Mucosa of gallbladder (tissue), 1 donor: ENCODE results near the gene PRKG1. TPM values are rescaled to one million over a fixed set of nuclear protein-coding genes. Genes with fewer than 3 reads are reported as not detected.
"Not testable (repeated sequence)": the region's sequence is repeated elsewhere in the genome, so short reads cannot be mapped to it uniquely, and the experiment has no call there.

Experiments
- DNase-seq: peaks from one replicate; pipeline ENCODE4 v3.0.0-alpha.2; 2020; ENCODE audit warnings: low spot score
- total RNA-seq: library from RNA; stranded (reverse); gene quantifications from one replicate; pipeline ENCODE4 v1.2.1, GENCODE V29; 2021
- donor health status: DM: no; HTN: no; CAD: no.

Gene PRKG1
- total RNA-seq, 1 donor from 2014 or later, result 28.3 TPM

DNA sequence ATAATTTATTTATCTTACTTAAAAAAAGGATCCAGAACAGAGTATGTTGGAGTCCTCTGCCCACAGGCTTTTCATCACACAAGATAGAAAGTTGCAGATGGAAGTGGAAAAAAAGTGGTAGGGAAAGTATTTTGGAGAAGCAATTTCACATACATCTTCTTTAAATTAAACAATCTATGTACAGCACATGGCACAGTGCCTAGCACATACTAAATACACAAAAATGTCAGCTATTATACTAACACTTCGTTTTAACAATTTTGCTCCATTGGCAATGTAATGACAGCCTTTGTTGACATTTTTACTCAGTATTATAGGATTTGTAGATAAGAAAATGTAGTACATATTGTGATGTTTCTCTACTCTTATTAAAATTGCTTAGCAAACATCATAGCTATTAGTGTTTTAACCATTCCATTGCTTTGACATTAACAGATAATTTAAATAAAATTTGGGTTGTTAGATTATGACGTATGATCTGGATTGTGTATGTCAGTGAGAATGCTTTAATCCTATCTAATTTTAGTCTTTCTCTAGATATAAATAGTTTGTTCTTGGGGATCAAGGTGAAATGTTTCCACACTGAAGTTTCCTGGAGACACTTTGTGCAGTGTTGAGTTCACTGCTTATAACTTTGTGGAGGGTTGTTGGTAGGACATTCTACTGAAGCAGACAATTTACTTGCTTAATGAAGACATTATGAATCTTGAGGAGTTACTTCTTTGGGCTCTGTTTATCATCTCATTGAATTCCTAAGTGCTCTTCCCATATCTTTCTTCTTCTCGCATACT, 1037.0 kb downstream of the PRKG1 start:
- no peak for DNase-seq

DNA sequence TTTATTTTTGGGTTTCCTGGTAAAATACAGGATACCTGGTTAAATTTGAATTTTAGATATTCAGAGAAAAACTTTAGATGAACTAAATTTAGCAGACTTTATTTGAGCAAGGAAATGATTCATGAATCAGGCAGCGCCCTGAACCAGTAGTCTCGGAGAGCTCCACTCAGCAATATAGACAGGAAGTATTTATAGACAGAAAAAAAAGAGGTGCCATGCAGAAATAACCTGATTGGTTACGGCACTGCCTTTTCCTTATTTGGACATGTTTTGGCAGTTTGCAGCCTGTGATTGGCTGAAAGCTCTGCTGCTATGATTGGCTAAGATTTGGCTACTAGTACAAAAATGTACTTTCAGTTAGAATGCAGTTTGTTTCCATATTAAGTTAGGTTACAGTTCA, 1041.5 kb downstream of the PRKG1 start:
- no peak for DNase-seq

DNA sequence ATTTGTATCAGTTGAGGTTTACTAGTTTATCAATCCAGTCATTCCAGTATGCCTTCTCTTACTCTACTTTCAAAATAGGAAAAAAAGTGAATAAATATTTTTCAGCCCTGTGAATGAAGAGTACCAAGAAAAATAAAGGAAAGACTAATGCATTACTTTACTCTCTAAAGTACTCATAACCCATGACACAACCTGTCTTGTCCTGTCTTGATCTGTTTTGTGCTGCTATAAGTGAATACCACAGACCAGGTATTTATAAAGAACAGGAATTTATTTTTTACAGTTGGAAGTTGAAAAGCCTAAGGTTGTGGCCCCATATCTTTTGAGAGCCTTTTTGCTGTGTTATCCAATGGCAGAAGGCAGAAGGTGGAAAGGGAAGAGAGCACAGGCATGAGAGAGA, 1045.2 kb downstream of the PRKG1 start:
- DNase-seq, result no peak

DNA sequence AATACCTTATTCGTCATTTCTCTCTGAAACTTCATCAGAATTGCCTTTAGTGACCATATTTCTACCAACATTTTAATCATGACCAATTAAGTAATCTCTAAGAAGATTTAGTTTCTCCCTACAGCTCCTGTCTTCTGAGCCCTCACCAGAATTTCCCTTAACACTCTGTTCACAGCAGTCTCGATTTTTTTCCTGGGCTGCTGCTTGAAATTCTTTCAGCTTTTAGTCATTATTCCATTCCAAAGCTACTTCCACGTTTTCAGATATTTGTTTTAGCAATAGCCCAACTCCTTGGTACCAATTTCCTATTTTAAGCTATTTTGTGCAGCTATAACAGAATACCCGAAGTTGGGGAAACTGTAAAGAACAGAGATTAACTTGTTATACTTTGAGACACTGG, 1047.4 kb downstream of the PRKG1 start:
- no peak for DNase-seq

GRCh38 chr10:52128056-52128683, 1053.9 kb downstream of the PRKG1 start:
- DNase-seq, result no peak

DNA sequence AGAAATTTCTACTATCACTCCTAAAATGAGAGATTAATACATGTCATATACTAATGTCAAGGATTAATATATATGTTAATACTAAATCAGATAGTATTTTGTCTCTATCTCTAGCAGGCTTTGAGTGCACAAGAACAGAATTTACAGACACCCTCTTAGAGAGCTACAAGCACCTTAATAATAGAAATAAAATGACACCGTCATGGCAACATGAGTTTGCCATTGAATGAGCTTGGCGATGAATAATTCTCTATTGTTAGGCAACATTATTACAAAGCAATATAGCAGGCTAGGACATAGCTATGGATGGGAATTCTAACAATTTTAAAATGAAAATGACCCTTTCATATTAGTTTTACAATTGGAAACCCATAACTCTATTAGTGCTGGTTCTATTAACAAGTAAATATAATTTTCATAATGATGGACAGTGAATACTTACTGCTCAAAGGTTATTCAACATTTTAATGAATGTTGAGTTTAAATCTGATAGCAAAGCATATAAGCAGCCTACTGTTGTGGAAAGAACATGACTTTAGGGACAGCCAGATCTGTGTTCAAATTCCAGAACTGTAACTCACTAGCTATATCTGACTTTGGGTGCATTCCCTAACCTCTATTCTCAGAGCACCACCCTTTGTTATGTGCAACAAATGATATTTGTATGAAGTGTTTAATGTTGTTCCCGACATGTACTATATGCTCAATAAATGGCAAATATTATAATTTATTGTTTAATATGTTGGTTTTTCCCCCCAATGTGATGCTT, 1055.3 kb downstream of the PRKG1 start:
- DNase-seq, result no peak

DNA sequence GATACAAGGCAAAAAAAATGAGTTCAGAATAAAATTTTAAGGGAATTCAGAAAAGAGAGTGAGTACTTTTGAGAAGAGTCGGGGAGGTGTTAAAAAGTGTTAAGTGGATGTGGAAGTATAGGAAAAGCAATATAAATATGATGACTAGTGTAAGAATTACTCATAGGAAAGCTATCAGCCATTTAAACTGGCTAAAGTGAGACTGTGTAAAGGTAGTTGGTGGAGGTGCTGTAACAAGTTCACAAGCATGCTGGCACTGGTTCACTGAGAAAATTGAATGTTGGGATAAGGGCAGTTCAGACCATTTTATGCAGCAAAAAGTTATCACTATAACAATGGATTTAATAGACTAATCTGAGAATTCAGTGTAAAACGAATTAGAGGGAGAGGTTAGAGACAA, 1060.8 kb downstream of the PRKG1 start:
- DNase-seq, result no peak

DNA sequence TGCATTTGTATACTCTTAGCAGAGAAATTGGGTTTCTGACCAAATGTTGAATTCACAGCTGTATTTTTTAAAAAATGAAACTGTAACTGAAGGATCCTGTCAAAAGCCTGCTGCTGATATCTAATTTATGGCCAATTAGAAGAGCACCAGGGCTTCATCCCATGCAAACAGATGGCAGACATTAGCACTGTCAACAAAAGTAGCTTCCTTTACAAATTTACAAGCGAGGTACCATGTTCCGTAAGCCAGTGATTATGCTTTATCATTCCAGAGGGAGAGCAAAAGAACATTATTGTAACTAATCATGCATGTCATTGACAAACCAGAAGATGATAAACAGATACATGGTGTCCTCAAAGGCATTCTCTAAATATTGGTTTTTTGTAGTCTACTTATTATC, 1062.6 kb downstream of the PRKG1 start:
- DNase-seq, result no peak

- DNase-seq, result no peak
Measured at GRCh38 chr10:52143338-52143737, 1069.1 kb downstream of the PRKG1 start.

DNA sequence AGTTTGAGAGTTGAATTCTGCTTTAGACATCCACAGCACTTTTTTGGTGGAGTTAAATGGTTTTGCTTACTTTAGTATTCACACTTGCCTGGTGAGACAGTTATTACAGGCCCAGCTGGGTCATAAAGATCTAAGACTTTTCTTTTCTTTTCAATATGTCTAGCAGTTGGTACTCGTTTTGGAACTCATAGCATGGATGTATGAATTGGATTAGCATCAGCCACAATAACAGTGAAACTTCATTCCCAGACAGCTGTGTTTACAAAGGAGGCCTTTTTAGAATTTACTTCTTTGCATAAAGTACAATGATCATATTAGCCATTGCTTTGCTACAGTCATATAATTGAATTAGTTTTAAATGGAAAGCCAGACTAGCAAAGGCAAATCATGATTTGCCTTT, 1071.3 kb downstream of the PRKG1 start:
- DNase-seq, result no peak

- no peak for DNase-seq
Measured at GRCh38 chr10:52146766-52147165, 1072.5 kb downstream of the PRKG1 start.

GRCh38 chr10:52170776-52171175, 1096.5 kb downstream of the PRKG1 start:
- no peak for DNase-seq

GRCh38 chr10:52172581-52172980, 1098.3 kb downstream of the PRKG1 start:
- DNase-seq, result no peak

GRCh38 chr10:52185256-52185655, 1111.0 kb downstream of the PRKG1 start:
- DNase-seq, result no peak

DNA sequence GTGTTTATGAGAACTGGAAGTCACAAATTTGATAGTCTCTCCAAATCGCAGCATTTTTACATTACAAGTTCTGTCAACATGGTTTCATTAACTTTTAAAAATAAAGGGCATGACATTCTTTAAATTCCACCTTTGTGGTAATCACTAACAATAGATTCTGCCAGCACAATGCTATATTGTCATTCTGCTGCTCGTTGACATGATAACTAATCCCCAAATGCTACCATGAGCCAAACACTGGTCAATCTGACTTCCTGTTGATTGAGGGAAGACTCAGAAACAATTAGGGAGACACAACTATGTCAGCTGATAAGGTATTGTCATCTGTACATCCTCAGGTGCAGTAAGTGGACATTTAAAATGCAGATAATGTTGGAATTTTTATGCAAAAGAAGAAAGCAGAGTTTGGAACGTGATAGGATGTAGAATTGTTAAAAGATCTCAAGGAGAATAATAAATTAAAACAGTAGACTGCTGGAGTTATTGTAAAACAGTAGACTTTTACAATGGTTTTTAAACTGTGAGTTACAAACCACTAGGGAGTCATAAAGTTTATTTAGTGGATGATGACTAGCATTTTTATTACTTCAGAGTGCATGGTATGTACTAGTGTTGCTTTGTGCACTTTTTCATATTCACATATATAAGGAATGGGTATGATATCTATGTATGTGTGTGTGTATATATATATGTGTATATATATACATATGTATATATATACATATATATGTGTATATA, 1113.4 kb downstream of the PRKG1 start:
- DNase-seq, result no peak

DNA sequence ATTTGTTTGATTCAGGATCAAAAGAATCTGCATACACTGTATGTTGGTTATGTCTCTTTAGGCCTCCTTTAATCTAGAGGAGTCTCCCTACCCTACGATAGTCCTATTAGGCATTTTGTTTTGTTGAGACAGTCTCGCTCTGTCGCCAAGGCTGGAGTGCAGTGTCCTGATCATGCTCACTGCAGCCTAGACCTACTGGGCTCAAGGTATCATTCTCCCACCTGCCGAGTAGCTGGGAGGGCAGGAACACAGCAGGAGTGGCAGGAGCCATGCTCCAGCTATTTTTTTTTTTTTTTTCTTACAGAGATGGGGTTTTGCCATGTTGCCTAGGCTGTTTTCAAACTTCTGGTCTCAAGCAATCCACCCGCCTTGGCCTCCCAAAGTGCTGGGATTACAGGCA, 1116.8 kb downstream of the PRKG1 start:
- no peak for DNase-seq

DNA sequence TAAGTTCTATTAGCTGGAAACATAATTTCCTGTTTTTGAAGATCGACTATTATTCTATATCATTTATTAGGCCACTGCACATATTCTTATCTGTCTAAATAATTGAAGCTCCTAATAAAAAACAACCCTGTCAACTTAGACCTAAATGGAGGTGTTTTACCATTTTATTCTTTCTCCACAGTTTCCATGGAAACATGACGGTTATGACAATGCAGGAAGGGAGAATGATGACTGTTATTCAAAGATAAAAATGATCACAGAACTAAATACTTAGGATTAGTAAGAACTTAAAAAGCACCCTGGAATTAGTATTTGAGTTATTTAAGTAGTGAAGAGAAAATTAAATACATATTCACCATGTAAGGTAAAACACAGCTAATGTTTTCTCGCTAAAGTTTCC, 1119.9 kb downstream of the PRKG1 start:
- no peak for DNase-seq

- DNase-seq, result no peak
Measured at GRCh38 chr10:52194716-52195115, 1120.4 kb downstream of the PRKG1 start.

DNA sequence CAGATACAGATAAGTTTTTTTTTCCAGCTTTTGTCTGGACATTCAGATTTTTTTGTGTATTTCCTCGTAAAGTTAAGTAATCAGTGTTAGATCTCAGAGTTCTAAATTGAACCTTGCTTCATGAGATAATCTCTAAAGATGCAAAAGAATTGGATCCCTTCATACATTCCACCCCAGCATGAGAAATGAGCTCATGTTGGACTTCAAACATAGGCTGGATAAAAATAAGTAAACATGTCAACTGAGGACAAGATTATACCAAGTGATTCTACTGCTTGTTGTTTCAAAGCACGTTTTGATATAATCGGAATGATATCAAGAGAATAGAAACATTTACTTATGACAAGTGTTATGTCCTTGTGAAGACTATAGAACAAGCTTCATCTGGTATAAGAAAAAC, 1122.8 kb downstream of the PRKG1 start:
- no peak for DNase-seq

DNA sequence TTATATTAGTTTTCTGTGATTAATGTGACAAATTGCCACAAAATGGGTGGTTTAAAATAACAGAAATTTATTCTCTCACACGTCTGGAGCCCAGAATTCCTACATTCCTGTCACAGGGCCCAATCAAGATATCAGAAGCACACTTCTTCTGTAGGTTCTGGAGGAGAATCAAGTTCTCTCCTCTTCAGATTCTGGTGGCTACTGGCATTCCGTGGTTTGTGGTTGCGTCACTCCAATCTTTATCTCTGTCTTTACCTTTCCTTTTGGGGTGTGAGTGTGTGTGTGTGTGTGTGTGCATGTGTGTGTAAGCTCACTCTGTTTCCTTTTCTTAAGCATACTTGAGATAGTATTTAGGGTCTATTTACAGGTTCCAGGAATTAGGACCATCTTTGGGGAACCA, 1124.3 kb downstream of the PRKG1 start:
- no peak for DNase-seq

- not testable (repeated sequence) for DNase-seq
Measured at GRCh38 chr10:52204906-52205305, 1130.6 kb downstream of the PRKG1 start.

- DNase-seq, result no peak
Measured at GRCh38 chr10:52208365-52208764, 1134.1 kb downstream of the PRKG1 start.
